Vagina (tissue), 2 donors: ENCODE data around the gene AP1S3.
A peak's percentile ranks its signal among the peaks of the same experiment; 100 is the strongest.

Source experiments
- CTCF ChIP-seq, 3 experiments: fragments of 450-650 bp in 2 of 3; fragments of 200-600 bp in 1 of 3; sonication (generic) in 1 of 3; IDR thresholded peaks; one replicate each; pipeline ENCODE4 v1.5.1; 2017 to 2019; ENCODE audit warnings: antibody characterized with exemption in 3 of 3, mild to moderate bottlenecking in 2 of 3, moderate library complexity in 2 of 3
- POLR2A ChIP-seq, 2 donors: fragments of 450-650 bp; IDR thresholded peaks; one replicate each; pipeline ENCODE4 v1.6.1; 2017; ENCODE audit warnings: antibody characterized with exemption in 2 of 2, mild to moderate bottlenecking in 2 of 2, moderate library complexity in 2 of 2
- POLR2AphosphoS5 ChIP-seq, 2 donors: sonication (generic); formaldehyde crosslinking; IDR thresholded peaks; one replicate each; pipeline ENCODE4 v1.9.0; 2017; ENCODE audit warnings: antibody characterized with exemption in 2 of 2, mild to moderate bottlenecking in 2 of 2, low read depth in 1 of 2; ENCODE audit not compliant: insufficient read depth in 1 of 2

- no peak for TF ChIP-seq POLR2A (IDR thresholded peaks at IDR 0.05)
- TF ChIP-seq CTCF (IDR thresholded peaks at IDR 0.05), result no peak
- peak in 1 of 2 donors; percentile 14 for TF ChIP-seq POLR2AphosphoS5 (IDR thresholded peaks at IDR 0.05; ENCODE audit: insufficient read depth in 1 of 2, low read depth in 1 of 2)
These were observed 115.2 kb downstream of the AP1S3 start for GRCh38 chr2:223722226-223722625.
